GM21526 (cell line): ENCODE data around the gene CTR9.
A peak's percentile ranks its signal among the peaks of the same experiment; 100 is the strongest.

ENCODE experiments used
- ATAC-seq: cut with Tn5 transposase; IDR thresholded peaks from one replicate; pipeline ENCODE4 v1.9.1; 2021; ENCODE audit warnings: moderate library complexity; ENCODE audit not compliant: unreplicated experiment, low FRiP score

The CTR9 gene

GRCh38 chr11:10750838-10751580, at the start of gene CTR9:
CTR9 (plus strand) TSS chr11:10751246; CDS start chr11:10751413, 167 bp downstream.
- peak; percentile 85 for ATAC-seq

- no peak for ATAC-seq
Observed at GRCh38 chr11:10701982-10702381, 49.1 kb upstream of the CTR9 start.

DNA sequence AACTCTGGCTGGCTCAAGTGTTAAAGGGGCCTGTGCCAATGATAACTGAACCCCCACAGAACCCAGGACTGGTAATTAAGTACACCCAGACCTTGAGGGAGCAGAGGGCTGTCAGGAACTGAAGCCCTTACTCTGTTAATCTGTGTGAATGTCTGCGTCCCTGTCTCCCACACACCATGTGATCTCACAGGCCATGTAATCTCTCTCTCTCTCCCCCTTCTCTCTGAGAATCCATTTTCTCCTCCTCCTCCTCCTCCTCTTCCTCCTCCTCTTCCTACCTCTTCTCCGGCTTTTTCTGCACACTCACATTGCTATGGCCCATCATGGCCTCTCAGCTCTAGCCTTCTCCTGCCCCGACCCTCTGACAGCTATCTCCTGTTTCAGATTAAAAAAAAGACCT, 42.9 kb upstream of the CTR9 start:
- ATAC-seq, result no peak

GRCh38 chr11:10709299-10710086, 41.6 kb upstream of the CTR9 start:
- ATAC-seq, result no peak

DNA sequence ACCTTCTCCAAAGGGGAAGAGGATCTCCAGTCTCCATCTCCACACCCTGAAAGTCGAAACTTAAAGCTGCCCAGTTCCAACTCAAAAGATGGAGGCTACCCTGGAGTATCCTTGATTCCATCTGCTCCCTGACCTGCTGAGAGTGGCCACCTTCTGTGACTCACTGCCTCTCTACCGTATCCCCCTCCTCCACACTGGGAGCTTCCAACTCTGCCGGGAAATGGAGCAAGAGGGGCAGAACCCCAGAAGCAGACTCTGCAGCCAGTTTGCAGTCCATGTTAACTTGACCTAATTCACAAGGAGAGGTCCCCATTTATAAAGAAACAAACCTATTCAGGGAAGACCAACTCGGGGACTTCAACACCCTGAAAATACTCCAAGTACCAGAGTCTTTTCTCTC, 35.5 kb upstream of the CTR9 start:
- no peak for ATAC-seq

GRCh38 chr11:10716122-10716521, 34.9 kb upstream of the CTR9 start:
- no peak for ATAC-seq

DNA sequence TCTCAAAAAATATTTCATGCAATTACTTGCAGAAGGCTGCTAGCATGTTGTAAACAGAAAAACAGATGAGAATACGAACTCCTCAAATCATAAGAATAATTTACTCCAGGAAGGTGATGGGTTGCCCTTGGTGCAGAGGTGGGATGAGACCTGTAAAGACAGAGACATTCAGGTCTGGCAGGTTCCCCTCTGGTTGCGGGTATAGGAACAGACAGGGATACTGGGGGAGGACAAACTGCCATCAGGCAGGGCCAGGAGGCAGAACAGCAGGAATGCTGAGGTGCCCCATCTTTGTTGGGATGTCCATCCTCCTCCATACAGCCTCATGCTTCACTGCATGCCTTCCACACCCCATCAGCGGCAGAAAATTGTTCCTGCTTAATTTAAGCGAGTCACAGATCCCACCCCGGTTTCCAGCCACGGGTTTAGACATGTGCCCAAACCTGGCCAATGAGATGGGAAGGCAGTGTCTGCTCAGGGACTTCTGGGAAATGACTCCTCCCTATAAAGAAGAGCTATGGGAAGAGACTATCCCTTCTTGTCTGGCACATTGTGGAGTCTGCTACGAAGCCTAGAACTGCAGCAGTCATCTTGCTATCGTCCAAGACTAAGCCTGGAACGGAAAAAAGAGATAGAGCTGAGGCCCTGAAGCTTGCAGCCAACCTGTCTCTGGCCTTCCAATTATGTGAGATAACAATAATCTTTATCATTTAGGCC, 34.3 kb upstream of the CTR9 start:
- ATAC-seq, result no peak

- no peak for ATAC-seq
Observed at GRCh38 chr11:10719616-10720015, 31.4 kb upstream of the CTR9 start.

GRCh38 chr11:10720881-10721376, 30.1 kb upstream of the CTR9 start:
- ATAC-seq, result no peak

DNA sequence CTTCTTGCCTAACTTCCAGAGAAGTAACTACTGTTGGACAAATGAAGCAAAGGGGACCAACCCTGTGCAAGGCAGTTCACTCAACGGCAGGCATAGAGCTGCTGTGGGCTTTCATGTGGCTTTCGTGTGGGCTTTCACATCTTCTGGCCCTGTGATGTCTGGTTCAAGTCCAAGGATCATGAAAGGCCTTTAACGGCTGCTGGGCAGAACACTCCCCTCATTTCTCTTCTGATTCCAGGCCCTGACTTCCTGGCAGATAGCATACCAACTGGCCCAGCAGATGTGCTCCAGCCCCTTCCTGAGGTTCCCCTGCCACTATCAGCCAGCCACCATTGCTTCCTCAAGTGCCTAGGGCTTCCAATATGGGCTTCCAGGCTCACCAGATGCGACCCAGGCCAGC, 28.7 kb upstream of the CTR9 start:
- no peak for ATAC-seq

- ATAC-seq, result no peak
Observed at GRCh38 chr11:10725114-10725906, 25.7 kb upstream of the CTR9 start.

- no peak for ATAC-seq
Observed at GRCh38 chr11:10725907-10726253, 25.2 kb upstream of the CTR9 start.

DNA sequence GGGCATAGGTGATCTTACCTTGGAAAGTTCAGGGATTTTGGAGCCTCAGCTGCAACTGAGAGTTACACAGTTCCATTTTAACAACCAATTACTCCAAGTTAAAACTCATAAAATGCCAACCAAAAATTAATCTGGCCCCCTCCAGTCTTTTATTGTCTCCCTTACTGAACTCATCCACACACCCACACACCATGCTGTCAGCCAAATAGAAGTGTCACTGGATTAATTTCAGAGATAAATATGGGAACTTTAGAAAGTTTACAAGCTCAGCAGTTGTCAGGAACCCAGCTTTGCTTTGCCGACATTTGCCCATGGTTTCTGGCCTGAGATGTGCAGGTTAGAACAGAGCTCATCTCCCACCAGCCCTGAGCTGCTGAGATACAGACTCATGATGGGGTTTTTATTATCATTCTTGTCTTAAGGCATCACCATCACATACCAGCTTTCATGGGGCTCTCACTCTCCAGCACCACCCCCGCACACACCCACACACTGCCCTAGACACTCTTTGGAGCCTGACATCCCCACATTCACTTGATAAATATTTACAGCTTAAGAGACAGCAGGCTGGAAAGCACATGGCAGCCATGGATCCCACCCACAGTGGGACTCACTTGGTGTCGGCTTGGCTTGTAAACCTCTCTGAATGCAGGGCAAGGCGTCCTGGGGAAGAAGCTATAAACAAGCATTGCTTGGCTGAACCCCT, 23.7 kb upstream of the CTR9 start:
- no peak for ATAC-seq

GRCh38 chr11:10728154-10728553, 22.9 kb upstream of the CTR9 start:
- ATAC-seq, result no peak

- no peak for ATAC-seq
Observed at GRCh38 chr11:10728789-10729472, 22.1 kb upstream of the CTR9 start.

DNA sequence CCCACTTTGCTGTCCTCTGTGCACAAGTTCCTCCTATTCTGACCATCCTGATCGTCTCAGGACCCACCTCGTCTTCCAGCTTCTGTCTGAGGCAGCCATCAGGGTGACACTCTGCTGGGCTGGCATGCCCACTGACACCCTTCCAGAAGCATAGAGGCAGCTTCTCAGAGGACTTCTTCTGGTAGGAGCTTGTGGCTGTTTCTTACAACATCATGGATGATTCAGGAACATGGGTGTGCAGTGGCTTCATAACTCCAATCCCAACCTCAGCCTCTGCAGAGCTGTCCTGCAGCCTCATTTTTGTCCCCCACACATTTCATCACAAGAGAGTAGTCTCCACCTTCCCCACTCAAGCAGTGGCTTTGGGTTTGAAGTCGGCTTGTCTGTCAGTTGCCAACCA, 20.9 kb upstream of the CTR9 start:
- no peak for ATAC-seq

DNA sequence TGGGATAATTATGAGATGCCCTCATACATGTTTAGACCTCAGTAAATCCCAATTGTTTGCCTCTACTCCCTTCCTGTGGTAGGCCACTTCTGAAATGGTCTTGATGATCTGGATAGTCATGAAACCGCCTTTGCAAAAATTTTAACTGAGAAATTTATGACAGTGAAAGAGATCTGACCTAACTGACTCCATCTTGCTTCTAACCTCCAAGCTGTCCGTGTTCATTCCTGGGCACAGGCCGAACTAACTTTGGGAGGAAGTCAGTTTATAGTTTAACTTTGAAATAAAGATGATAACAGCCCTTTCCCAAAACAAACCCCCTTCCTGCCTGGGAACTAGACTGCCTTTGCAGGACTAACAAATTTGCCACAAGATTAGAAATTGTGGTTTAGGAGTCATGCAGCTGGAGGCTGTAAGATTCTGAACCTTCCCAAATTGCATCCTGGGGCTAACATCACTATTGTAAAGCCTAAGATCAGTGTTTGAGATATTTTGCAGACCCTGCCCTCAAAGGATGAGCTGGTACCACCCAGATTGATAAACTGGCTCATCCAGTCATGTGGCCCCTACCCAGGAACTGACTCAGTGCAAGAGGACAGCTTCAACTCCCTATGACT, 19.9 kb upstream of the CTR9 start:
- ATAC-seq, result no peak

- ATAC-seq, result peak; percentile 98
Observed at GRCh38 chr11:10735481-10736475, 15.3 kb upstream of the CTR9 start.
